G401 (cell line): ENCODE data around the gene FAM43B. TPM values are rescaled to one million over a fixed set of nuclear protein-coding genes. Genes with fewer than 3 reads are reported as not detected.

Source experiments
- DNase-seq: peaks from one replicate; pipeline ENCODE4 v3.0.0-alpha.2; 2015; ENCODE audit warnings: low spot score
- in situ Hi-C: cut with HindIII; loops from 2 replicates; pipeline ENCODE4 v1.10.0; 2016; ENCODE audit warnings: low sequenced_read_pairs, mixed read lengths
- total RNA-seq: library from RNA; depleted of rRNA; stranded (reverse); fragments of >200 nt; shearing (Covaris generic); gene quantifications from 2 replicates; pipeline ENCODE4 v1.2.3, GENCODE V29; 2014; rRNA removed

Gene FAM43B
- total RNA-seq, 1 experiment from 2014 or later: 1.4 TPM

GRCh38 chr1:20587661-20588053, 35.3 kb downstream of the FAM43B start:
- no peak for DNase-seq
- in situ Hi-C loops: no loop called here

GRCh38 chr1:20588634-20589225, 36.4 kb downstream of the FAM43B start, which contains the start of gene CDA:
TSS of gene CDA (plus strand) at chr1:20589097. CDS start at chr1:20589130, 33 bp downstream.
- no peak for DNase-seq

GRCh38 chr1:20589331-20590278, 37.2 kb downstream of the FAM43B start:
- in situ Hi-C loops: no loop called here
- no peak for DNase-seq

More at GRCh38 chr1:20588634-20589225, 36.4 kb downstream of the FAM43B start, which contains the start of gene CDA:
- in situ Hi-C loops: no loop called here

- no peak for DNase-seq
Measured at GRCh38 chr1:20590306-20590777, 38.0 kb downstream of the FAM43B start.

GRCh38 chr1:20593756-20594155, 41.4 kb downstream of the FAM43B start:
- no peak for DNase-seq
- in situ Hi-C loops: no loop called here

More at GRCh38 chr1:20590306-20590777, 38.0 kb downstream of the FAM43B start:
- in situ Hi-C loops: no loop called here

GRCh38 chr1:20594746-20595145, 42.4 kb downstream of the FAM43B start:
- DNase-seq: no peak
- in situ Hi-C loops: no loop called here

- DNase-seq: no peak
Measured at GRCh38 chr1:20596106-20596505, 43.7 kb downstream of the FAM43B start.

GRCh38 chr1:20597650-20598049, 45.3 kb downstream of the FAM43B start:
- in situ Hi-C loops: no loop called here
- DNase-seq: no peak

More at GRCh38 chr1:20596106-20596505, 43.7 kb downstream of the FAM43B start:
- in situ Hi-C loops: no loop called here

- in situ Hi-C loops: no loop called here
- no peak for DNase-seq
Measured at GRCh38 chr1:20600156-20600555, 47.8 kb downstream of the FAM43B start.

GRCh38 chr1:20601129-20601825, 48.9 kb downstream of the FAM43B start:
- DNase-seq: no peak
- in situ Hi-C loops: no loop called here

- in situ Hi-C loops: no loop called here
- no peak for DNase-seq
Measured at GRCh38 chr1:20602851-20603450, 50.6 kb downstream of the FAM43B start.

GRCh38 chr1:20603504-20604464, 51.4 kb downstream of the FAM43B start:
- DNase-seq: no peak
- in situ Hi-C loops: no loop called here

Other genes starting within 250 kb of the FAM43B start
- gene CAMK2N1, start 66.4 kb upstream of the FAM43B start, total RNA-seq: not detected in 2 replicates
- gene MUL1, start 44.4 kb upstream of the FAM43B start, total RNA-seq: 13.3 and 22.3 TPM in 2 replicates
- not detected in 2 replicates for gene CDA, start 36.5 kb downstream of the FAM43B start, total RNA-seq
- 53.3 and 57.1 TPM in 2 replicates for gene PINK1, start 80.9 kb downstream of the FAM43B start, total RNA-seq
- gene DDOST, start 108.8 kb downstream of the FAM43B start, total RNA-seq: 389 and 401 TPM in 2 replicates
- gene KIF17, start 165.4 kb downstream of the FAM43B start, total RNA-seq: 0.43 and 1.4 TPM in 2 replicates
- gene SH2D5, start 180.1 kb downstream of the FAM43B start, total RNA-seq: 37.6 and 44.9 TPM in 2 replicates
- 194 and 276 TPM in 2 replicates for gene HP1BP3, start 234.7 kb downstream of the FAM43B start, total RNA-seq